Measurements from ENCODE around the gene TMEM203. TPM values are rescaled to one million over a fixed set of nuclear protein-coding genes. Genes with fewer than 3 reads are reported as not detected.

The TMEM203 gene
- total and polyA plus RNA-seq, 2 of the 13 experiments (the other 11 are each of a cell fraction or from before 2014, with no cell fraction given) = 23.4 to 36.7 TPM

DNA sequence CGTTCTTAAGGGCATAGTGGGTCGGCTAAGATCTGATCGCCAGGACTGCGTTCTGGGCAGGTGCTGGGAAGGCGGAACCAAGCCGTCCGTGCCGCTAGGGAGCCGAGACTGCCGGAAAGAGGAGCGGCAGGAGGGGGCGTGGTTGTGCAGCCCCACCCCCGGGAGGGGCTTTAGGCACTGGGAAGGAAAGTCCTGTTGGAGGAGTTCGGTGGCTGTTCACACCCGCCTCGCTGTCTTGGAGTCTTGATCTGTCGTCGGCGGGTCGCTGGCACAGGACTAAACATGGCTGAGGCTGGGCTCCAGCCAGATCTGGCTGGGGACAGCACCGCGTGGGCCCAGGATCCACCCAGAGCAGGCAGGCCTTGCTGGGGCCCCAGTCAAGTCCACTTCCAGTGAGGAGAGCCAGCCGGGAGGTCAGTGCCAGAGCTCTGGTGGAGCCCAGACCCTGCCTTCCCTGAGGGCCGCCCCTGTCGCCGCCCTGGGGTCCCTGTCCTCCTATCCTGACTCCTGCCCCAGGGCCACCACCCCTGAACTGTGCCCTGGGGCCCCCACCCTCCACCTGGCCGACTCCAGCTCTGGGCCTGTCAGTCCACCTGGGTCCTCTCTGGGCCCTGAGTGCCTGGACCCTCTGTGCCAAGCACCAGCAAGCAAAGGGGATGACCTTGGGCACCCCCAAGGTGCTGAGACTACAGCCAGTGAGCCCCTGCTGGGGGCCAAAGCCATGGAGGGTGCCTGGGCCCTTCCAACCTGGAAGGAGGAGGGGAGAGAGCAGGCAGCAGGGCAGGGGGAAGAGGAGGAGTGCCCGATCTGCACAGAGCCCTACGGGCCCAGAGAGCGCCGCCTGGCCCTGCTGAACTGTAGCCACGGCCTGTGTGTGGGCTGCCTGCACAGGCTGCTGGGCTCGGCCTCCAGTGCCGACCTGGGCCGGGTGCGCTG, 12.1 kb upstream of the TMEM203 start (continued):
- TF ChIP-seq NRL (CRISPR knock-in tag; IDR thresholded peaks at IDR 0.05; ENCODE audit: borderline replicate concordance) = no peak
- TF ChIP-seq SIN3B (IDR thresholded peaks at IDR 0.05; ENCODE audit: low read length) = no peak
- TF ChIP-seq, protein P1, sequence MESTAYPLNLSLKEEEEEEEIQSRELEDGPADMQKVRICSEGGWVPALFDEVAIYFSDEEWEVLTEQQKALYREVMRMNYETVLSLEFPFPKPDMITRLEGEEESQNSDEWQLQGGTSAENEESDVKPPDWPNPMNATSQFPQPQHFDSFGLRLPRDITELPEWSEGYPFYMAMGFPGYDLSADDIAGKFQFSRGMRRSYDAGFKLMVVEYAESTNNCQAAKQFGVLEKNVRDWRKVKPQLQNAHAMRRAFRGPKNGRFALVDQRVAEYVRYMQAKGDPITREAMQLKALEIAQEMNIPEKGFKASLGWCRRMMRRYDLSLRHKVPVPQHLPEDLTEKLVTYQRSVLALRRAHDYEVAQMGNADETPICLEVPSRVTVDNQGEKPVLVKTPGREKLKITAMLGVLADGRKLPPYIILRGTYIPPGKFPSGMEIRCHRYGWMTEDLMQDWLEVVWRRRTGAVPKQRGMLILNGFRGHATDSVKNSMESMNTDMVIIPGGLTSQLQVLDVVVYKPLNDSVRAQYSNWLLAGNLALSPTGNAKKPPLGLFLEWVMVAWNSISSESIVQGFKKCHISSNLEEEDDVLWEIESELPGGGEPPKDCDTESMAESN (CRISPR knock-in tag; conservative IDR thresholded peaks at IDR 0.05) = 0 out of 2 replicates have a peak, but pooled peaks have one; percentile 24
- peak; percentile 17; the same call in 1 of the 2 replicates for TF ChIP-seq ZNF891 (CRISPR knock-in tag; IDR thresholded peaks at IDR 0.05)
- TF ChIP-seq, protein P2, sequence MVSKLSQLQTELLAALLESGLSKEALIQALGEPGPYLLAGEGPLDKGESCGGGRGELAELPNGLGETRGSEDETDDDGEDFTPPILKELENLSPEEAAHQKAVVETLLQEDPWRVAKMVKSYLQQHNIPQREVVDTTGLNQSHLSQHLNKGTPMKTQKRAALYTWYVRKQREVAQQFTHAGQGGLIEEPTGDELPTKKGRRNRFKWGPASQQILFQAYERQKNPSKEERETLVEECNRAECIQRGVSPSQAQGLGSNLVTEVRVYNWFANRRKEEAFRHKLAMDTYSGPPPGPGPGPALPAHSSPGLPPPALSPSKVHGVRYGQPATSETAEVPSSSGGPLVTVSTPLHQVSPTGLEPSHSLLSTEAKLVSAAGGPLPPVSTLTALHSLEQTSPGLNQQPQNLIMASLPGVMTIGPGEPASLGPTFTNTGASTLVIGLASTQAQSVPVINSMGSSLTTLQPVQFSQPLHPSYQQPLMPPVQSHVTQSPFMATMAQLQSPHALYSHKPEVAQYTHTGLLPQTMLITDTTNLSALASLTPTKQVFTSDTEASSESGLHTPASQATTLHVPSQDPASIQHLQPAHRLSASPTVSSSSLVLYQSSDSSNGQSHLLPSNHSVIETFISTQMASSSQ (IDR thresholded peaks at IDR 0.05; ENCODE audit: low read depth) = no peak
- TF ChIP-seq, protein P2 (CRISPR knock-in tag; IDR thresholded peaks at IDR 0.05; ENCODE audit: borderline replicate concordance) = peak; percentile 17; the same call in 1 of the 2 replicates
- TF ChIP-seq, protein P3, sequence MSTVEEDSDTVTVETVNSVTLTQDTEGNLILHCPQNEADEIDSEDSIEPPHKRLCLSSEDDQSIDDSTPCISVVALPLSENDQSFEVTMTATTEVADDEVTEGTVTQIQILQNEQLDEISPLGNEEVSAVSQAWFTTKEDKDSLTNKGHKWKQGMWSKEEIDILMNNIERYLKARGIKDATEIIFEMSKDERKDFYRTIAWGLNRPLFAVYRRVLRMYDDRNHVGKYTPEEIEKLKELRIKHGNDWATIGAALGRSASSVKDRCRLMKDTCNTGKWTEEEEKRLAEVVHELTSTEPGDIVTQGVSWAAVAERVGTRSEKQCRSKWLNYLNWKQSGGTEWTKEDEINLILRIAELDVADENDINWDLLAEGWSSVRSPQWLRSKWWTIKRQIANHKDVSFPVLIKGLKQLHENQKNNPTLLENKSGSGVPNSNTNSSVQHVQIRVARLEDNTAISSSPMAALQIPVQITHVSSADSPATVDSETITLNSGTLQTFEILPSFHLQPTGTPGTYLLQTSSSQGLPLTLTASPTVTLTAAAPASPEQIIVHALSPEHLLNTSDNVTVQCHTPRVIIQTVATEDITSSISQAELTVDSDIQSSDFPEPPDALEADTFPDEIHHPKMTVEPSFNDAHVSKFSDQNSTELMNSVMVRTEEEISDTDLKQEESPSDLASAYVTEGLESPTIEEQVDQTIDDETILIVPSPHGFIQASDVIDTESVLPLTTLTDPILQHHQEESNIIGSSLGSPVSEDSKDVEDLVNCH (CRISPR knock-in tag; IDR thresholded peaks at IDR 0.05) = no peak
- no peak for TF ChIP-seq ZNF317 (CRISPR knock-in tag; IDR thresholded peaks at IDR 0.05)
- TF ChIP-seq HDAC2 (CRISPR knock-in tag; IDR thresholded peaks at IDR 0.05) = peak; percentile 21; the same call in 1 of the 2 replicates
- TF ChIP-seq NR2F1 (CRISPR knock-in tag; IDR thresholded peaks at IDR 0.05) = no peak
- no peak for TF ChIP-seq IKZF1 (IDR thresholded peaks at IDR 0.05)
- TF ChIP-seq ZBTB1 (CRISPR knock-in tag; IDR thresholded peaks at IDR 0.05; ENCODE audit: borderline replicate concordance) = no peak
- TF ChIP-seq, protein P4, sequence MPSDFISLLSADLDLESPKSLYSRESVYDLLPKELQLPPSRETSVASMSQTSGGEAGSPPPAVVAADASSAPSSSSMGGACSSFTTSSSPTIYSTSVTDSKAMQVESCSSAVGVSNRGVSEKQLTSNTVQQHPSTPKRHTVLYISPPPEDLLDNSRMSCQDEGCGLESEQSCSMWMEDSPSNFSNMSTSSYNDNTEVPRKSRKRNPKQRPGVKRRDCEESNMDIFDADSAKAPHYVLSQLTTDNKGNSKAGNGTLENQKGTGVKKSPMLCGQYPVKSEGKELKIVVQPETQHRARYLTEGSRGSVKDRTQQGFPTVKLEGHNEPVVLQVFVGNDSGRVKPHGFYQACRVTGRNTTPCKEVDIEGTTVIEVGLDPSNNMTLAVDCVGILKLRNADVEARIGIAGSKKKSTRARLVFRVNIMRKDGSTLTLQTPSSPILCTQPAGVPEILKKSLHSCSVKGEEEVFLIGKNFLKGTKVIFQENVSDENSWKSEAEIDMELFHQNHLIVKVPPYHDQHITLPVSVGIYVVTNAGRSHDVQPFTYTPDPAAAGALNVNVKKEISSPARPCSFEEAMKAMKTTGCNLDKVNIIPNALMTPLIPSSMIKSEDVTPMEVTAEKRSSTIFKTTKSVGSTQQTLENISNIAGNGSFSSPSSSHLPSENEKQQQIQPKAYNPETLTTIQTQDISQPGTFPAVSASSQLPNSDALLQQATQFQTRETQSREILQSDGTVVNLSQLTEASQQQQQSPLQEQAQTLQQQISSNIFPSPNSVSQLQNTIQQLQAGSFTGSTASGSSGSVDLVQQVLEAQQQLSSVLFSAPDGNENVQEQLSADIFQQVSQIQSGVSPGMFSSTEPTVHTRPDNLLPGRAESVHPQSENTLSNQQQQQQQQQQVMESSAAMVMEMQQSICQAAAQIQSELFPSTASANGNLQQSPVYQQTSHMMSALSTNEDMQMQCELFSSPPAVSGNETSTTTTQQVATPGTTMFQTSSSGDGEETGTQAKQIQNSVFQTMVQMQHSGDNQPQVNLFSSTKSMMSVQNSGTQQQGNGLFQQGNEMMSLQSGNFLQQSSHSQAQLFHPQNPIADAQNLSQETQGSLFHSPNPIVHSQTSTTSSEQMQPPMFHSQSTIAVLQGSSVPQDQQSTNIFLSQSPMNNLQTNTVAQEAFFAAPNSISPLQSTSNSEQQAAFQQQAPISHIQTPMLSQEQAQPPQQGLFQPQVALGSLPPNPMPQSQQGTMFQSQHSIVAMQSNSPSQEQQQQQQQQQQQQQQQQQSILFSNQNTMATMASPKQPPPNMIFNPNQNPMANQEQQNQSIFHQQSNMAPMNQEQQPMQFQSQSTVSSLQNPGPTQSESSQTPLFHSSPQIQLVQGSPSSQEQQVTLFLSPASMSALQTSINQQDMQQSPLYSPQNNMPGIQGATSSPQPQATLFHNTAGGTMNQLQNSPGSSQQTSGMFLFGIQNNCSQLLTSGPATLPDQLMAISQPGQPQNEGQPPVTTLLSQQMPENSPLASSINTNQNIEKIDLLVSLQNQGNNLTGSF (CRISPR knock-in tag; IDR thresholded peaks at IDR 0.05) = no peak
- no peak for TF ChIP-seq HOXA7 (CRISPR knock-in tag; IDR thresholded peaks at IDR 0.05)
- no peak for TF ChIP-seq ZBTB21 (CRISPR knock-in tag; IDR thresholded peaks at IDR 0.05)
